ENCODE data around the gene ACTN1.
"Not testable (repeated sequence)": the region's sequence is repeated elsewhere in the genome, so short reads cannot be mapped to it uniquely, and the experiment has no call there.

The ACTN1 gene

GRCh38 chr14:68979021-68979721, at the start of gene ACTN1:
Gene ACTN1, minus strand, starts transcription at chr14:68979302. Its CDS starts 246 bp downstream, at chr14:68979056.
- DNase-seq (ENCODE audit: extremely low read depth in 1 of 2, low read depth in 1 of 2), result peak; percentile 61 to 73

- no peak for DNase-seq (ENCODE audit: extremely low read depth in 1 of 2, low read depth in 1 of 2)
Measured at GRCh38 chr14:69027242-69027913, 48.3 kb upstream of the ACTN1 start.

- DNase-seq (ENCODE audit: extremely low read depth in 1 of 2, low read depth in 1 of 2), result no peak
Measured at GRCh38 chr14:69023035-69023434, 43.9 kb upstream of the ACTN1 start.

- not testable (repeated sequence) for DNase-seq (ENCODE audit: extremely low read depth in 1 of 2, low read depth in 1 of 2)
Measured at GRCh38 chr14:69022093-69022492, 43.0 kb upstream of the ACTN1 start.

GRCh38 chr14:69017706-69018105, 38.6 kb upstream of the ACTN1 start:
- no peak for DNase-seq (ENCODE audit: extremely low read depth in 1 of 2, low read depth in 1 of 2)

- no peak for DNase-seq (ENCODE audit: extremely low read depth in 1 of 2, low read depth in 1 of 2)
Measured at GRCh38 chr14:69014829-69015259, 35.7 kb upstream of the ACTN1 start.

- DNase-seq (ENCODE audit: extremely low read depth in 1 of 2, low read depth in 1 of 2), result no peak
Measured at GRCh38 chr14:69013943-69014782, 35.1 kb upstream of the ACTN1 start.

- no peak for DNase-seq (ENCODE audit: extremely low read depth in 1 of 2, low read depth in 1 of 2)
Measured at GRCh38 chr14:69012256-69012953, 33.3 kb upstream of the ACTN1 start.

GRCh38 chr14:69010648-69011047, 31.5 kb upstream of the ACTN1 start:
- no peak for DNase-seq (ENCODE audit: extremely low read depth in 1 of 2, low read depth in 1 of 2)

GRCh38 chr14:69008421-69008884, 29.4 kb upstream of the ACTN1 start:
- DNase-seq (ENCODE audit: extremely low read depth in 1 of 2, low read depth in 1 of 2), result no peak

GRCh38 chr14:69006346-69006745, 27.2 kb upstream of the ACTN1 start:
- no peak for DNase-seq (ENCODE audit: extremely low read depth in 1 of 2, low read depth in 1 of 2)

- DNase-seq (ENCODE audit: extremely low read depth in 1 of 2, low read depth in 1 of 2), result no peak
Measured at GRCh38 chr14:69005432-69006148, 26.5 kb upstream of the ACTN1 start.

GRCh38 chr14:69004731-69005431, 25.8 kb upstream of the ACTN1 start:
- no peak for DNase-seq (ENCODE audit: extremely low read depth in 1 of 2, low read depth in 1 of 2)

GRCh38 chr14:69003626-69004025, 24.5 kb upstream of the ACTN1 start:
- no peak for DNase-seq (ENCODE audit: extremely low read depth in 1 of 2, low read depth in 1 of 2)

GRCh38 chr14:69002069-69002468, 23.0 kb upstream of the ACTN1 start:
- DNase-seq (ENCODE audit: extremely low read depth in 1 of 2, low read depth in 1 of 2), result no peak

- DNase-seq (ENCODE audit: extremely low read depth in 1 of 2, low read depth in 1 of 2), result no peak
Measured at GRCh38 chr14:69001375-69001774, 22.3 kb upstream of the ACTN1 start.

- no peak for DNase-seq (ENCODE audit: extremely low read depth in 1 of 2, low read depth in 1 of 2)
Measured at GRCh38 chr14:68998062-68998461, 19.0 kb upstream of the ACTN1 start.

- no peak for DNase-seq (ENCODE audit: extremely low read depth in 1 of 2, low read depth in 1 of 2)
Measured at GRCh38 chr14:68995731-68996130, 16.6 kb upstream of the ACTN1 start.

- no peak for DNase-seq (ENCODE audit: extremely low read depth in 1 of 2, low read depth in 1 of 2)
Measured at GRCh38 chr14:68994056-68994455, 15.0 kb upstream of the ACTN1 start.

- no peak for DNase-seq (ENCODE audit: extremely low read depth in 1 of 2, low read depth in 1 of 2)
Measured at GRCh38 chr14:68987653-68988036, 8.5 kb upstream of the ACTN1 start.

Data from stimulated activated CD8-positive, alpha-beta memory T cell treated with anti-CD3 and anti-CD28 coated beads, Interleukin-7, amount 100 ng/mL, for 48 hours (primary cell).